Epithelial cell of proximal tubule (primary cell): ENCODE data around the gene COL5A2. TPM values are rescaled to one million over a fixed set of nuclear protein-coding genes. Genes with fewer than 3 reads are reported as not detected.

Source experiments
- DNase-seq: peaks from one replicate; pipeline ENCODE4 v3.0.0-alpha.2; 2011; ENCODE audit warnings: low read depth
- H3K4me3 ChIP-seq: 2 replicates; pipeline ENCODE4 v1.5.1; 2011; ENCODE audit warnings: low read depth, mild to moderate bottlenecking, low read length
- total RNA-seq: library from RNA; depleted of rRNA; stranded (reverse); fragments of >200 nt; gene quantifications from 2 replicates; pipeline ENCODE4 v1.2.3, GENCODE V29; 2015
- TF ChIP-seq, protein P1 (sequence below): conservative IDR thresholded peaks from 2 replicates; pipeline ENCODE4 v1.5.1; 2012; ENCODE audit warnings: low read depth, mild to moderate bottlenecking, low read length

The COL5A2 gene
- total RNA-seq, 1 donor from 2014 or later, result 32.7 TPM

DNA sequence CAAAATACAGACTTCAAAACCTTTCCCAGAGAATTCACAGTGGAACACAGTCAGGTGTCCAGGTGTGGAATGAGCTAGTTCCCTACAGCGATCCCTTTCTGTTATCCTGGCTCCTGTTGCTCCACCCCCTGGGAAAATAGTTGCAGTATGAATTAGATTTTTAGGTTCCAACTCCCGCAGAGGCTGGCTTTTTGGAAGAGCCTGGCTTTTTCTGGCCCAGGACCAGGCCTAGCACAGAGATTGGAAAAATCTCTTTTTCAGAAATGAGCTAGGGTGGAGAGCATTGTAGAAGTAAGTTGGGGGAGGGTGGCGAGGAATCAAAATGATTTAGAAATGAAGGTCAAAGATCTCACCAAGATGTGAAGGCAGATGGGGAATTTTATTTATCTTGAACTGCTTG, 27.1 kb downstream of the COL5A2 start:
- H3K4me3 ChIP-seq, result no peak overlapping the region
- no peak for DNase-seq
- TF ChIP-seq, protein P1, sequence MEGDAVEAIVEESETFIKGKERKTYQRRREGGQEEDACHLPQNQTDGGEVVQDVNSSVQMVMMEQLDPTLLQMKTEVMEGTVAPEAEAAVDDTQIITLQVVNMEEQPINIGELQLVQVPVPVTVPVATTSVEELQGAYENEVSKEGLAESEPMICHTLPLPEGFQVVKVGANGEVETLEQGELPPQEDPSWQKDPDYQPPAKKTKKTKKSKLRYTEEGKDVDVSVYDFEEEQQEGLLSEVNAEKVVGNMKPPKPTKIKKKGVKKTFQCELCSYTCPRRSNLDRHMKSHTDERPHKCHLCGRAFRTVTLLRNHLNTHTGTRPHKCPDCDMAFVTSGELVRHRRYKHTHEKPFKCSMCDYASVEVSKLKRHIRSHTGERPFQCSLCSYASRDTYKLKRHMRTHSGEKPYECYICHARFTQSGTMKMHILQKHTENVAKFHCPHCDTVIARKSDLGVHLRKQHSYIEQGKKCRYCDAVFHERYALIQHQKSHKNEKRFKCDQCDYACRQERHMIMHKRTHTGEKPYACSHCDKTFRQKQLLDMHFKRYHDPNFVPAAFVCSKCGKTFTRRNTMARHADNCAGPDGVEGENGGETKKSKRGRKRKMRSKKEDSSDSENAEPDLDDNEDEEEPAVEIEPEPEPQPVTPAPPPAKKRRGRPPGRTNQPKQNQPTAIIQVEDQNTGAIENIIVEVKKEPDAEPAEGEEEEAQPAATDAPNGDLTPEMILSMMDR, result no peak

DNA sequence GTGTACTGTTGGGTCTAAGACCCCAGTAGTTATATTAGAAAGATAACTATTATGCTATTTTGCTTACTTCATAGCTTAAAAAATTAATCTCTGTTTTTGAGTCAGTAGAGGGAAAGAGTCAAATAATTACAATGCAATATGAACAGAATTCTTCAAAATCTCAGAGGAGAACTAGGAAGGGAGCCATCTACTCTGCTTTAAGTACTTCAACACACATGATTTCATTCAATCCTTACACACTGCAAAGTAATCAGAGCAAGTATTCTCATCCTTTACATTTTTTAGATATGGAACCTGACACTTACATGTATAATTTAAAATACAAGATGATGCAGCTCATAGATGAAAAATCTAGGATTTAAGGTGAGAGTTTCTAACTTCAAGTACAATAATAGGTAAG, 27.7 kb downstream of the COL5A2 start:
- H3K4me3 ChIP-seq, result no peak overlapping the region
- TF ChIP-seq, protein P1, result no peak
- no peak for DNase-seq

DNA sequence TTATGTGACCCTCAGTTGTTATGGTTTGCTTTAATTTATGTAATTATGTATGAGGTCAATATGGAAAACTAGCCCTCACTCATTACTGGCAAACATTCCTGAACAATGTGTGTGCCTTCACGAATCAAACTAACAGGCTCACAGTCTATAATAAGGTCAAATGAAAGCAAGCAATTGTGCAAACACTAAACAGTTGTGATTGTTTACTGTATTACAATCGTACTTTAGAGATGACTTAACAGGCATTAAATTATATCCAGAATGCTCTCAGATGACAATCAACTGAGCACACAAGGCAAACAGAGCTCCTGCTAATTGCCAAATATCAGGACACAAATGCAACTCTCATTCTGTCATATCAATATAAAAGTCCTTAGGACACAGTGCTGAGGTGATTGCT, 29.5 kb downstream of the COL5A2 start:
- no peak overlapping the region for H3K4me3 ChIP-seq
- TF ChIP-seq, protein P1, result no peak
- DNase-seq, result no peak

DNA sequence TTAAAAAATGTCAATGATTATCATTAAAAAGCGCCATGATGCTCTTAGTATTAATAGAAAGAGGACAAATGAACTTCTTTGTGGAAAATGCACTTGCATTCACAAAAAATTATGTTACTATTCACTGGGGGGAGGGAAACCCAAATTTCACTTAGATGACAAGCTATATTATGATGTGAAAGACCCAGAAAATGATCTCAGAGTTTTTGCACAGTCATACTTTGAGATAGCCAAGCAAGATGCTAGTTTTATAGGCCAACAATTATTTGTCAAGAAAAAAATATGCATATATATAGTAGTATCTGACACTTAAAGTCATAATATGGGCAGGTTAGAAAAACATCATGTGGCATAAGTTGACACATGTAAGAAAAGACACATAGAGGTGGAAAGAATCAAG, 31.6 kb downstream of the COL5A2 start:
- TF ChIP-seq, protein P1, result no peak
- H3K4me3 ChIP-seq, result no peak overlapping the region
- DNase-seq, result no peak

DNA sequence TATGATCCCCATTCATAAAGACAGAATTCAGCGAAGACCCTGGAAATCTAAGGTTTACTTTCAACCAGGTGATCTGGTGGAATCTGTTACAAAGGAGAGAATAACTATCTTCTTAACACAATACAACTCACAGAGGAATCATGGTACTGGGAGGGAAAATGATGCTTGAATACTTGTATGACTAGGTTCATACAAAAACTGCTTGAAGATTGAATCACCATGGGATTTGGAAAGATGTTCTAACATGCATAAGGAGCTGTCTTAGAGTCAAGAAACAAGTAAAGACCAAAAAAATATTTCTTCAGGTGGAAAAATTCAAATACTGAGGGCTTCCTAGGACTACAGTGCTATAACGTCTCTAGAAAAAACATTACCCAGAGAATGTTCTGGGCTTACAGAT, 32.2 kb downstream of the COL5A2 start:
- H3K4me3 ChIP-seq, result no peak overlapping the region
- DNase-seq, result no peak

DNA sequence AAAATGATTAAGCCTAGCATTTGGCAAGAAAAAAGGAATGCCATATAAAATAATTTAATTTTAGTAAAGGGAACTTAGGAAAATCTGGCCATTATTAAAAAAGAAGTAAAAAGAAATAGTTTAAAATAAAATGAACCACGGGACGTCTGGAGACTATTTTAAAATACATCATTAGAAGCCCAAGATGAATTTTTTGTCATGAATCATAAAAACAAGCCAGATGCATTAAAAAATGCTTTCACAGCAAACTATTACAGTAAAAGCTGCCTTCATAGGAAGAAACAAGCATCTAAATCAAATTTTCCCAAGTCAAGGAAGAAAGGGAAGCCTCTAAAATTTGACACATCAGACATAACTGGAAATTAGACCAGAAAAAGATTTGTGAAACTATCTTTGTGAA, 33.0 kb downstream of the COL5A2 start:
- DNase-seq, result no peak
- TF ChIP-seq, protein P1, result no peak
- no peak overlapping the region for H3K4me3 ChIP-seq

More for the DNA sequence above, 32.2 kb downstream of the COL5A2 start:
- TF ChIP-seq, protein P1, result no peak

DNA sequence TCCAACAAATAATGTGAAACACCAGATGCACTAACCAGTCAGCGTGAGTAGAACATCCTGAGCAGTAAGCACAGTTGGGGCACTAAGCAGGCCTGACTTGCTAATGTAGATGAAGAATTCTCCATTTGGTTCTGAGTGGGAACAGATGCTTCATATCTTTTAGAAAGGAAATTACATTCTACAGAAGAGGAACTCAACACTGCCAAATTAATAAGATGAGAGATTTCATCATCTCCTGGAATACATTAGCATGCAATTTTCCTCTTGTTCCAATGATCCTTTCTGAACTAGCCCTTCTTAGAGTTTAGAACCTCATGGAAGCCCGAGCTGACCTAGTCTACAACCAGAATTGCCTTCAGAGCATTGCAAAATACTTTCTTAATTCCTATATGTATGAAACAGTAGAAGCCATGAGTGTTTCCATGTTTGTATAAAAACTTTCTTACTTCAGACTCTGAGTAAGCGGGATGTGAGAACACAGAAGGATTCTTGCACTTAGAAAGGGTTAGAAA, 34.8 kb downstream of the COL5A2 start:
- no peak overlapping the region for H3K4me3 ChIP-seq
- TF ChIP-seq, protein P1, result no peak
- DNase-seq, result no peak
